H1 (cell line): ENCODE data around the gene RFX6. TPM values are rescaled to one million over a fixed set of nuclear protein-coding genes. Genes with fewer than 3 reads are reported as not detected.

Experiments used
- BRCA1 ChIP-seq: IDR thresholded peaks from 2 replicates; pipeline ENCODE4 v1.6.1; 2012; ENCODE audit warnings: low read depth, low read length, improper control_type of control experiment
- CBX8 ChIP-seq: fragments of 300-800, 300-1000 bp; sonication (generic); IDR thresholded peaks from 2 replicates; pipeline ENCODE4 v1.7.1; 2016; ENCODE audit warnings: low read depth, low read length, borderline replicate concordance
- CREB1 ChIP-seq: IDR thresholded peaks from 2 replicates; pipeline ENCODE4 v1.6.1; 2012; ENCODE audit warnings: inconsistent platforms
- GABPA ChIP-seq: IDR thresholded peaks from 2 replicates; pipeline ENCODE4 v1.6.1; 2011; ENCODE audit warnings: mild to moderate bottlenecking, low read length, moderate library complexity, borderline replicate concordance; ENCODE audit not compliant: insufficient read depth
- POU5F1 ChIP-seq: IDR thresholded peaks from 2 replicates; pipeline ENCODE4 v1.6.1; 2011; ENCODE audit warnings: low read depth, mild to moderate bottlenecking, low read length, moderate library complexity
- RFX5 ChIP-seq: IDR thresholded peaks from 2 replicates; pipeline ENCODE4 v1.6.1; 2011; ENCODE audit warnings: low read depth, low read length, improper control_type of control experiment, borderline replicate concordance
- RNF2 ChIP-seq: fragments of 200-900, 300-1000 bp; sonication (generic); IDR thresholded peaks from 2 replicates; pipeline ENCODE4 v1.7.1; 2016; ENCODE audit warnings: borderline replicate concordance, low read depth, mild to moderate bottlenecking, antibody characterized with exemption, low read length; ENCODE audit not compliant: poor library complexity, severe bottlenecking; ENCODE audit errors: missing control alignments
- SIX5 ChIP-seq: IDR thresholded peaks from 2 replicates; pipeline ENCODE4 v1.6.1; 2011; ENCODE audit warnings: mild to moderate bottlenecking, low read depth, low read length
- SP2 ChIP-seq: IDR thresholded peaks from 2 replicates; pipeline ENCODE4 v1.6.1; 2012; ENCODE audit warnings: mild to moderate bottlenecking, low read length, inconsistent platforms
- SUZ12 ChIP-seq: fragments of 200-600 bp; sonication (generic); IDR thresholded peaks from 2 replicates; pipeline ENCODE4 v1.6.1; 2012; ENCODE audit warnings: mild to moderate bottlenecking, inconsistent platforms, low read length, moderate library complexity, mixed read lengths
- TAF1 ChIP-seq: IDR thresholded peaks from 2 replicates; pipeline ENCODE4 v1.6.1; 2011; ENCODE audit warnings: mild to moderate bottlenecking, low read depth, low read length
- TEAD4 ChIP-seq: IDR thresholded peaks from 2 replicates; pipeline ENCODE4 v1.6.1; 2012; ENCODE audit warnings: low read depth, low read length, inconsistent platforms, mixed read lengths
- polyA plus RNA-seq, 7 experiments: library from polyadenylated mRNA; depleted of rRNA in 3 of 7; stranded (reverse) in 5 of 7; unstranded in 2 of 7; fragments of >200 nt in 5 of 7; fragments of 200-250 nt in 2 of 7; gene quantifications; 1 replicate in 5 of 7; 2 replicates in 1 of 7; 4 replicates in 1 of 7; pipeline versions ENCODE4 v1.2.1 to v1.2.3, GENCODE V29; 2011 to 2013; ENCODE audit warnings: missing spikeins in 2 of 7, mixed read lengths in 2 of 7
- total RNA-seq: library from RNA; stranded (reverse); fragmentation: NEBNext Ultra II Directional; extraction: Animal tissue kit (Norgen Biotek cat#: 25700); gene quantifications from 2 replicates; pipeline ENCODE4 v1.2.1, GENCODE V29; 2021
- TF ChIP-seq, protein P1 (sequence below): IDR thresholded peaks from 2 replicates; pipeline ENCODE4 v1.6.1; 2012; ENCODE audit warnings: inconsistent platforms
- TF ChIP-seq, protein P2 (sequence below): IDR thresholded peaks from 2 replicates; pipeline ENCODE4 v1.6.1; 2012; ENCODE audit warnings: inconsistent platforms

The RFX6 gene
- total and polyA plus RNA-seq, 2 of the 8 experiments (the other 6 are each of a cell fraction or from before 2014, with no cell fraction given) = not detected

- TF ChIP-seq, protein P1, sequence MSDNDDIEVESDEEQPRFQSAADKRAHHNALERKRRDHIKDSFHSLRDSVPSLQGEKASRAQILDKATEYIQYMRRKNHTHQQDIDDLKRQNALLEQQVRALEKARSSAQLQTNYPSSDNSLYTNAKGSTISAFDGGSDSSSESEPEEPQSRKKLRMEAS = peak; percentile 65
- TF ChIP-seq BRCA1 = no peak
- TF ChIP-seq RFX5 = no peak
- no peak for TF ChIP-seq RNF2
- no peak for TF ChIP-seq SP2
- TF ChIP-seq CREB1 = no peak
- TF ChIP-seq SUZ12 = peak; percentile 80
- TF ChIP-seq, protein P2, sequence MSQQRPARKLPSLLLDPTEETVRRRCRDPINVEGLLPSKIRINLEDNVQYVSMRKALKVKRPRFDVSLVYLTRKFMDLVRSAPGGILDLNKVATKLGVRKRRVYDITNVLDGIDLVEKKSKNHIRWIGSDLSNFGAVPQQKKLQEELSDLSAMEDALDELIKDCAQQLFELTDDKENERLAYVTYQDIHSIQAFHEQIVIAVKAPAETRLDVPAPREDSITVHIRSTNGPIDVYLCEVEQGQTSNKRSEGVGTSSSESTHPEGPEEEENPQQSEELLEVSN = peak; percentile 66
- no peak for TF ChIP-seq GABPA
- no peak for TF ChIP-seq CBX8
- TF ChIP-seq TAF1 = 0 out of 2 replicates have a peak, but pooled peaks have one; percentile 7
- TF ChIP-seq SIX5 = no peak
- no peak for TF ChIP-seq TEAD4
- TF ChIP-seq POU5F1 = no peak
- TF ChIP-seq, all 59 proteins: peak for 9
Measured at GRCh38 chr6:116876635-116877611, at the start of gene RFX6 (continued).
